ENCODE measurements around the gene ST6GALNAC2.

ST6GALNAC2 gene

DNA sequence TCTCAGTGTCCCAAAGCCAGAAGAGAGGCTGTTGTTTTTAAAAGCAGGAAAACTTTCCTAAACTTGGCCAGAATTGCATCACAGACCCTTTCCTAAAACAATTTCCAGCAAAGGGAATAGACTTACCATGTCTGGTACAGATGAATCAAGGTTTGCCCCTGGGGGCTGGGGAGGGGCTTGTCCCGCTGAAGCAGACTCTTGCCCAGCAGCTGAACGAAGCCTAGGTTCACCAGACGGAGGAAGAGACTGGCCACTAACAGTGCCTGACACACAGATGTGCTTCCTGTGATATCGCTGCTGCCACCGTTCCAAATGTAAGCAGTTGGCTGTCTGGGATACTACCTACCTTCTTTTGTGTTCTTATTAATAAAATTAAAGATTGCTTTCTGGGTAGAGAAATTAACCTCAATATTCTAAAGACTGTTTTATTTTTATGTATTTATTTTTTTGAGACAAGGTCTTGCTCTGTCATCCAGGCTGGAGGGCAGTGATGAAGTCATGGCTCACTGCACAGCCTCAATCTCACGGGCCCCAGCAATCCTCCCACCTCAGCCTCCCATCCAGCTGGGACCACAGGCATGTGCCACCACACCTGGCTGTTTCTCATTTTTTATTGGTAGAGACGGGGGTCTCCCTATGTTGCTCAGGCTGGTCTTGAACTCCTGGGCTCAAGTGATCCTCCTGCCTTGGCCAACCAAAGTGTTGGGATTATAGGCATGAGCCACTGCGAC lies 32.3 kb downstream of the ST6GALNAC2 start:
- DNase-seq, result no peak

DNA sequence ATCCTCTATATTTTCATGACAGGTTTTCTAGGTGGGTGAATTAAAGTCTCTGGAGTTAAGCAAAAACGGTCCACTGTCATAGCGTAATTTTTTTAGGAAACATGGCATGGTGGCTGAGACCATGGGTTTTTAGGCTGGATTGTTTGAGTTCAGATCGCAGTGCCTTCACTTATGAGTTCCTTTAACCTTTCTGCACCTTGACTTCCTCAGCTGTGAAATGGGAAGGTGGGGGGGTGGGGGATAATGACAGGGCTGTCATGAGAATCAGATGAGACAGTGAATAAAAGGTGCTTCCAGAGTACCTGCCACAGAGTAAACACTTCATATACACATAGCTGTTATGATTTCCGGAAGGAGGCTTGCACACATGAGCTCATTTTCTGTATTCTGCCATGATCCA lies 34.0 kb downstream of the ST6GALNAC2 start:
- DNase-seq, result no peak

DNA sequence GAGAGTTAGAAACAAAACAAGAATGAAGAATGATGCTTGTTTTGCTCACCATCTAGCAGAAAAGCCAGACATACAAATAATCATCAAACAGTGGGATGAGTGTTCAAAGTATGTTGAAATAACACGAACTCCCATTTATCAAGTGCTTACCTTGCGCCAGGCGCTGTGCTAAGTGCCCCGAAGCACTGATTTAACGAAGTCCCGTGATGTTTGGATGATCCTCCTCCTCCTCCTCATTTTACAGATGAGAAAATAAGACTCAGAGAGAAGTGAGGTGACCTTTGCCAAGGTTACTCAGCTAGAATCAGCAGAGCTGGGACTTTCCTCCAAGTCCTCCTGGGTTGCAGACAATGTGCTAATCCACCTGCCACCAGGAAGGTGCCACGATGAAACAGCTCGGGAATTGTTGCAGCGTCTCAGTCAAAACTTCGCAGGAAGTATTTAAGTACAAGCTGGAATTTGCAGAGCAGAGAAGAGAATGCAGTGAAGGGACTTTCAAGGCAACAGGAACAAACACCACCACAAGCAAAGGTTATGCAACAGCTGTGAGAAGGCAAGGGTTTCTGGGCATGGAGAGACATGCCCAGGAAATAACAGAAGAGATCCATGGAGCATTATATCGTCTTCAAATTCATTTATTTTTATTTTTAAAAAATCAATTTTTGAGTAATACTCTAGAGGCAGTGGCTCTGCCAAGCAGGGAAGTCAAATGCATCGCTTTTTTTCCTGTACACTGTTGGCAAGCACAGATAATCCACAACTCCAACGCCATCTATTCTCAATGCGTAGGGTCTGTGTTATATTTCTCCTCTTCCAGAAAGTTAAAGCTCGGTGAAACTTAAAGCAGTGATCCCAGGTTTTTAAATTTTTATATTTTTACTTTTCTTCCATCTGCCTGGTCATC lies 34.7 kb downstream of the ST6GALNAC2 start:
- DNase-seq, result no peak

DNA sequence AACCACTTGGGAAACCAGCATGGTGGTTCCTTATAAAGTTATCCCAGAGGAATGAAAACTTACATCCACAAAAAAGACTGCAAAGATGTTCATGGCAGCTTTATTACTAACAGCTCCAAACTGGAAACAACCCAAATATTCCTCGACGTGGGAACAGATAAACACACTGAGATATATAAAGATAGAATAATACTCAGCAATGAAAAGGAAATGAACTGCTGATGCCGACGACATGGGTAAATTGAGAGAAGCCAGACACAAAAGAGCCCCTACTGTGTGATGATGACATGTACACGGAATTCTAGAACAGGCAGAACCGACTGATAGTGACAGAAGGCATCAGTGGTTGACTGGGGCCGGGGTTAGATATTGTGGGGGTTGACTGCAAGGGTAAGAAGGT lies 36.1 kb downstream of the ST6GALNAC2 start:
- no peak for DNase-seq

- no peak for DNase-seq
Observed at GRCh38 chr17:76549215-76549518, 36.5 kb downstream of the ST6GALNAC2 start.

DNA sequence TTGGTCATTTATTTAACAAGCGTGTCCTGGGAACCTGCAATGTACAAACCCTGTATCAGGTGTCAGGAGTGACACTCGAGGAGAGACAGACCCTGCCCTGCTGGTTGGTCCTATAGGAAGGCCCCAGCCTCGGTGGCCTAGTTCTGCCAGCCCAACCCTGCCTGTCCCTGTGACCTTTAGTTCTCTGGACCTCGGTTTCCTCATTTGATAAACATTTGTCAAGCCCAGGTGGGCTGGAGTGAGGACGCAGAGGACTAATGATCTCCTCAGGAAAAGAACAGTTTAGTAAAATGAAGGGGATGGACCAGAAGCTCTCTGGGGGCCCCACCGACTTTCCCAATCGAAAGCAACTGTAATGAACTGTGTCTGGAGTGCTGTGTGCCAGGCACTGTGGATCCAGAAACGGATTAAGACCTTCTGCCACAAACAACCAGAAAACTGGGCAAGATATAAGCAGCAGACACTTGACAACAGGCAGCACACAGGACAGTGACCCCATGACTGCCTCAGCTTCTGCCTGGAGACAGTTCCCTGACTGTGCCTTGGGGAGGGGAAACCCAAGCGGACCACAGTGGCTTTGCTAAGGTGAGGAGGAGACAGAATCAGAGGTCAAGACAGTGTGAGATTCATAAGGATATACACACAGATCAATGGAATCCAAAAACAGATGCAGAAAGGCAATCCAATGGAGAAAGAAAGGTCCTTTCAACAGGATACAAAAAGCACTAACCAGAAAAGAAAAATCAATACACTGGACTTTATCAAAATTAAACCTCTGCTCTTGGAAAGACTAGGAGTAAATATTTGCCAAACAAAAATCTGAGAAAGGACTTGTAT lies 37.1 kb downstream of the ST6GALNAC2 start:
- DNase-seq, result no peak

DNA sequence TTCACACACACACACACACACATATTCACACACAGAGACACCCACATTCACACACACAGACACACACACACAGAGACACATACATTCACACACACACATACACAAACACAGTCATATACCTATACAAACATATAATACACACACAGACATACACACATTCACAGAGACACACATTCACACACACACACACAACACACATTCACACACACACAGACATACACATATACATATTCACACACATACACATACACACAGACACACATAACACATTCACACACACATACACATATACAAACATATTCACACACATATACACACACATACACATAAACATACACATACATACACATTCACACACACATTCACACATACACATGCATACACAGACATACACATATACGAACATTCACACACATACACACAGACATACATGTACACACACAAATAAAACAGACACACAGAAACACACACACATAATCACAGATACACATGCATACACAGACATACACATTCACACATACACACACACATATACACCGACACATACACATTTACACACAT lies 37.9 kb downstream of the ST6GALNAC2 start:
- no peak for DNase-seq

DNA sequence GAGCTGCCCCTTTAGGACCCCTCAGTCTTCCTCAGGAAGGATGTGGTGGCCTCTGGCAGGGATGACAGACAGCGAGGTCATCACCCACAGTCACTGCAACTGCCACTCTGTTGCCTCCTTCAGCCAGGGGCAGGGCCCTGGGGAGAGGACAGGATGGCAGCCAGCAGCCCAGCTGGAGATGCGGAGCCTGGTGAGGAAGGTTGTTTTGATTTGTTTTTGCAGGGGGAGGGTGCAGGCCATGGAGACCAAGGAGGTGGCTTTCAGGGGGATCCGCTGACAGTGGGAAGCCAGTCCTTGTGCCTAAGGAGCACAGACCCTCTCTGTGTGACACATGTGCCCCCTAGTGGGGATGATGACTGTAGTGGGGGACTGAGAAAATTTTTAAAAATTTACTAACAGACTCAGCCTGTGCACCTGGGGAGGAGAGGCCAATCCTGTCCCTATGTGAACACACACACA lies 38.4 kb downstream of the ST6GALNAC2 start:
- peak; percentile 73 for DNase-seq

GRCh38 chr17:76546556-76547182 lies 39.0 kb downstream of the ST6GALNAC2 start:
- no peak for DNase-seq

DNA sequence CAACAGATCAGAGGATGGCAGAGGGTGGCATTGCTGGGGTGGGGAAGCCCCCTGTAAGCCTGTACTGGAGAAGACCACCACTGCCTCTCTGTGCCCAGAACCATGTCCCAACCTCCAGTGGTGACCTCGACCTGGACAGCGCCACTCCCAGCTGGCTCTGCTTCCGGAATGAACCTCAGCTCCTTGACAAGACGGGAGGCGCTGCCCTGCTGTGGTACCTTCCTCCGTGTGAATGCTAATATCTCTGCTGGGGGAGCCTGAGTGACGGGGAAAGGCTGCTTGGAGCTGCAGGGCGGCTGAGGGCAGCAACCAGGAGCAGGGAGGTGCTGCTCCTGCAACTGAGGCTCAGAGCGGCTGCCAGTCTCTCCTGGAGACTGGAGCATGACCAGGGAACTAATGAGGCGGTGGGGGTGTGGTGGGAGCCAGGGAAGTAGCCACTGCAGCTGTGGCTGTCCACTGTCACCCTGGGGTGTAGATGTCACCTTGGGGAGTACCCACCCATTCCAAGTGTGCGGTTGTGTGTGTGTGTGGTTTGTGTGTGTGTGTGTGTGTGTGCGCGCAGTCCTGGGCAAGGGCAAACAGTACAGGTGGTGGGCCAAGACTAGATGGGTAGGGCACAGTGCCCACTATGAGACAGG lies 39.6 kb downstream of the ST6GALNAC2 start:
- no peak for DNase-seq

GRCh38 chr17:76544546-76545365 lies 40.9 kb downstream of the ST6GALNAC2 start:
- DNase-seq, result no peak

DNA sequence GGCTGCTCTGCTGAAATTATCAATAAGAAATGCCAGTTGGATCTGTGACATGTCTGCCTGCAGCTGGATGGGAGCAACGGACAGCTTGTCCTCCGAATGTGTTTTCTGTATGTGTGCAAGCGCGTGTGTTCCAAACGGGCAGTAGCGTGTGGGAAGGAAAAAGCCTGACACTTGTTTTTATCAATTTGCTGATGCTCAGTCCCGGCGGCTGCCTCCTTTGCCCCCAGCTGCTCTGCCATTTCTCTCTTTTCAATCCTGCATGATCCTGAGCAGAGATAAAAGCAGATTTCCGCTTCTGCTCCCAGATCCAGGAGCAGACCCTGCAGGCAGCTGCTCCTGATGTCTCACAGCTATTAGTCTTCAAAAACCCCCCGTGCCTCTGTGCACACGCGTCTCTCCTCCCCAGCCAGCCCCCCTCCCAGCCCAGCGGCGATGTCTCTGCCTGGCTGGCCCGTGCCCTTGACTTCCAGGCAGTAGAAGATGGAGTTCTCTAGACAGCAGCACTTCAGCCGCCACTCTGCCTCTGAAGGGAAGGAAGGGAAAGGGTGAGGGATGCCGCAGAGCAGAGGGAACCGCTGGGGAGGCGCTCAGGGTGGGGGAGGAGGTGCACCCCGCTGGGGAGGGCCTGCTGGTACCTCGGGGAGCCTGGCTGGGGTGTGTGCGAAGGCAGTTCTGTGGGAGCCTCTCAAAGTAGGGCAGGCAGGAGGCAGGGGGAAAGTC lies 41.7 kb downstream of the ST6GALNAC2 start:
- no peak for DNase-seq

DNA sequence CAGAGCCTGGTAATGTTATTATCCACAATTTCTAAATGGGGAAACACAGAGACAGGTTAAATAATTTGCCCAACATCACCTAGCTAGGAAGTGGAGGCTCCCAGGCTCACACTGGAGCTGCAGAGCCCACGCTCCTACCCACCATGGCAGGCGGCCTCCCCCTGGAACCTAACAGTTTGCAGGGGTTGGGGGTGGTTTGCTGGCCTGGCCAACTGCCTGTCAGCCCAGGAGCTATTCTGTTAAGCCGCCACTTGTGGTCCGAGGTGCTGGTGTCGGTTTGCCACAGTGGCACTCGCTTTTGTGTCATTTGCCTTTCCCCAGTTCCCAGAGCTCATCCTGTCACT lies 42.2 kb downstream of the ST6GALNAC2 start:
- no peak for DNase-seq

DNA sequence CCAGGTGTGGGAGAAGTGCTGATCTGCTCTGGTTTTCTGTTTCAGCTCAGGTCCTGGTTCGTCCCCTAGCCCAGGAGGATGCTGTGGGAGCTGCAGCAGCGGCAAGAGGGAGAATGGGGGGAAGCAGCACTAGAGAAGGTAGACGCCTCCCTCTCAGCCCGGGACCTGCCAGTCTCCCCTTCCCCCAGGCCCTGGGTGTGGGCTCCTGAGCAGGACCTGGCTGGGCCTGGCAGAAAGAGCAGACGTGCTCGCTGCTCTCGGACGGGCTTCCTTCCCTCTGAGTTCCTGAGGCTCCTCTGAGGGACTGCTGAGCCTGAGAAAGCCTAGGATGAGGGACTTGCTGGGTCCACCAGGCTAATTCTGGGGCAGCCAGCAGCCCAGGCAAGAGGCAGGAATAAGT lies 42.7 kb downstream of the ST6GALNAC2 start:
- no peak for DNase-seq

GRCh38 chr17:76542566-76542971 lies 43.1 kb downstream of the ST6GALNAC2 start:
- no peak for DNase-seq

DNA sequence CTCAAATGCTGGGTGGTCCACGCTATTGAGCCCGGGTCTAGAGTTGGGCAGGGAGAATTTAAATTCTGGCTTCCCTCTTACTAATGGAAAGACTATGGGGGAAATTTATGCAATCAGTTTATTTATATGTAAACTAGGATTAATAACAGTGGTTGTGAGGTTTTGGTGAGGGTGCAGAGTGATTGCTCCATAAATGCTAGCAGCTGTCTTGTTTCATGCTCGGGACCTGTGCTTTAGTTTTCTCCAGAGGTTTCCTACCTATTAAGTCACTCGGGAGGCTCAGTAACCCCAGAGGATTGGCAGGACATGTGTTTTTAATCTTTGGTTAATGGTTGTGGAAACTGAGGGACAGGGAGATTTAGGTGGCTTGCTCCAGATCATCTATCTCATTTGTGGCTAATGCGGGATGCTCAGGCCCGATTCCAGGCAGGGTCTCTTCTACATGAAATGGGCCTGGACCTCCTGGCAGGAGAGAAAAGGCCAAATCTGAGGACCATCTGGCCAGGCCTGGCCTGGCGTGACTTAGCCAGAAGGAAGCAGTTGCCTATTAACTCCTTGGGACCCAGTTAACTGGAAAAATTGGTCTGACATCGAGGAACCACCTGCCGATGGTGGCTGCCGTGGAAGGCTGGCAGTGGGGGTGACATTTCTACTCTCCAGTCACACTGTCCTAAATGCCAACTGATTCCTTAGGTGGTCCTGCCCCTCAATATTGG lies 43.8 kb downstream of the ST6GALNAC2 start:
- no peak for DNase-seq

DNA sequence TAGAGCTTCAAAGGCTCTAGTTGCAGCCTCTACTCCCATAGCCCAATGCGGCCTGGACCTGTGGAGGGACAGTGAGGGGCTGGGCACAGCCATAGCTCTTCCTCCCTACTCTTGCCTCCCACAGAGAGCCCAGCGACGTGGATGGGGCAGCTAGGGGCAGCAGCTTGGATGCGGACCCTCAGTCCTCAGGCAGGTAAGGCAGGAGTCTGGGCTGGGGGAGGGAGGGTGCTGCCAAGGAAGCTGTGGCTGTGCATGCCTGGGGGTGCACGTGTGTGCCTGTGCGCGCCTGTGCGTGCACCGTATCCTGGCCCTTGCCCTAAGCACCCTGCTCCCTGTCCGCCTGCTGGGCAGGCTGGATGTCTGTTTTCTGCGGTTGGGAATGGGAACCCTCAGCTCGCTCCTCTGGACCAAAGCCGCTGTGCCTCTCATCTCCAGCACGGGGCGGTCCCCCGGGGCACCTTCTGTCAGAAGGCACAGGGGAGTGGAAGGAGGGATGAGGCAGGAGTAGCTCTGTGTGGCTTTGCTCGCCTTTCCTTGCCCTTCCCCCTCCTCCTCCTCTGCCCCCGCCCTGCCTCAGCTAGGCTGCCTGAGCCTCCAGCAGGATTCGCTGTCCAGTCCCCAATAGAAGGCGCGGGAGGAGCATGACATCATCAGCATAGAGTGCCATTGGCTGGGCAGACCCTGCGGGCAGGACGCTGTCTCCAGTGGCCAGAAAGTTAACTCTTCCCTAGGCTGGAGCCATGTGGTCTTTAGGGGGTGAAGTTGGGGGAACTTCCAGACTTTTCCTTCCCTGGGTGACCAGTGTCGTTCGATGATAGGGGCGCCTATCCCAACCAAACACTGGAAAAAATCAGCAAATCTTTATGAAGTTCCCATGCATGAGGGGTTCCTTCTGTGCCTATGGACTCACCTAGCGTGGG lies 45.0 kb downstream of the ST6GALNAC2 start:
- peak; percentile 31 for DNase-seq

GRCh38 chr17:76539631-76540271 lies 45.9 kb downstream of the ST6GALNAC2 start, which contains the start of gene PRCD:
Gene PRCD (plus strand): TSS chr17:76540044. CDS start chr17:76540142, 98 bp downstream.
- DNase-seq, result no peak
